ENCODE measurements around the gene WDR70. TPM values are rescaled to one million over a fixed set of nuclear protein-coding genes. Genes with fewer than 3 reads are reported as not detected.

Gene WDR70
- total and polyA plus RNA-seq, 2 of the 8 experiments (the other 6 are each of a cell fraction or from before 2014, with no cell fraction given) = 10.6 to 37.4 TPM

DNA sequence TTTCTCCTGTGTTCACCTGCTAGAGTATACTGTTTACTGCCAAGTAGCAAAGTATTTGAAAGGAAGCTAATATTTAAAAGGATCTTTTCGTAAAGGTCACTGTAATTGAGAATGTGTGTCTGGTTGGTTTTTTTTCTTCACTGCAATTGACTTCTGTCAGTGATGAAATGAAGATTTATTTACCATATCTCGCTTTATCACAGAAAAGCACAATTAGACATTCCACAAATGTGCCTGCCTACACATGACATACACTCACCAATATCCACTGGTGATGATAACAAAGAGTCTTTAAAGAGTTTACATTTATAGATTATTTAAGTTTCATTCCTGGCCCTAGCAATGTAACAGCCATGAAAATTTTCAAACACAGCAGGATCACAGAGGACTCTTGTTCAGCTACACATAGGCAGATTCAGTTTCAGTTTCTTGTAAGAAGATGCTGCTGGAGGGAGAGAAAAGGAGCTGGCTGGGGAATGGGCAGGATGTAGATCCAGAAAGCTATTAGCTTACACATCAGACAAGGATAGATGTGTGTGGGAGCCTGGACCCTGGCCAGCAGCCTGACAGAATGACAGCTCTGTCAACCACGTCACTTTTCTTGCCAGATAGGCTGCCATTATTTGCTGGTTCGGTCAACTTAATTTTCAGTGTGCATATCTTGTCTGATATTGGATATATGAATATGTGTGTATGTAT is 356.7 kb downstream of the WDR70 start:
- H3K14ac ChIP-seq (ENCODE audit: insufficient read length) = no peak overlapping the region
- H3K9me3 ChIP-seq (ENCODE audit: insufficient read depth in 2 of 2, low read depth in 1 of 2, low read length in 1 of 2) = no peaks in the 10 kb centered on the region
- H2BK20ac ChIP-seq (ENCODE audit: low read length) = no peak overlapping the region
- no peaks in the 10 kb centered on the region for H3K23me2 ChIP-seq (ENCODE audit: low read depth, low read length)
- no peak overlapping the region for H3K4me2 ChIP-seq (ENCODE audit: insufficient read depth in 1 of 2, low read depth in 2 of 2, low read length in 2 of 2)
- no peak for FAIRE-seq
- H2BK15ac ChIP-seq (ENCODE audit: low read length) = no peak overlapping the region
- H4K5ac ChIP-seq (ENCODE audit: insufficient read length, low read depth, low read length) = no peak overlapping the region
- H3K4me1 ChIP-seq (replicated peaks in 1 of 4; ENCODE audit: control insufficient read depth in 3 of 4, insufficient read depth in 4 of 4, low read length in 3 of 4) = no peaks in the 10 kb centered on the region
- H2BK5ac ChIP-seq (ENCODE audit: low read depth, low read length) = no peak overlapping the region
- no peaks in the 10 kb centered on the region for H3K79me2 ChIP-seq (ENCODE audit: control insufficient read depth in 1 of 2, insufficient read depth in 2 of 2, low read length in 2 of 2)
- H3K23ac ChIP-seq (ENCODE audit: insufficient read length) = no peak overlapping the region
- no peak overlapping the region for H4K8ac ChIP-seq (ENCODE audit: extremely low read depth, insufficient read depth, low read length)
- no peak overlapping the region for H2BK12ac ChIP-seq (ENCODE audit: low read depth, low read length)
- no peak overlapping the region for H4K91ac ChIP-seq (replicated peaks; ENCODE audit: insufficient read length, low read length)
- no peaks in the 10 kb centered on the region for H3K36me3 ChIP-seq (ENCODE audit: control insufficient read depth in 2 of 4, insufficient read depth in 4 of 4, low read length in 3 of 4)
- H3K79me1 ChIP-seq (ENCODE audit: low read depth, low read length) = no peaks in the 10 kb centered on the region
- H3K56ac ChIP-seq (replicated peaks; ENCODE audit: insufficient read length, low read depth, low read length) = no peak overlapping the region
- no peaks in the 10 kb centered on the region for H4K20me1 ChIP-seq (replicated peaks in 1 of 2; ENCODE audit: control insufficient read depth in 1 of 2, insufficient read depth in 2 of 2, low read length in 2 of 2)
- no peak overlapping the region for H3K18ac ChIP-seq (ENCODE audit: extremely low read depth, low read length)
- no peak for DNase-seq (ENCODE audit: low read depth in 1 of 2, low spot score in 2 of 2)
- CTCF ChIA-PET (ENCODE audit: partially characterized antibody) = interaction anchor here (0.6 to 15.5 kb wide), 2 partner anchors 11 to 296 kb away, joined by 3 to 113 read pairs; no protein-coding TSS in a partner anchor
- H2AFZ ChIP-seq (ENCODE audit: low read length) = no peak overlapping the region
- no peak overlapping the region for H2AK5ac ChIP-seq (ENCODE audit: low read depth, low read length)
- H3K4me3 ChIP-seq (ENCODE audit: extremely low read depth in 1 of 4, insufficient read depth in 2 of 4, low read depth in 3 of 4, low read length in 4 of 4) = no peak overlapping the region
- no peaks in the 10 kb centered on the region for H3K27me3 ChIP-seq (replicated peaks in 1 of 4; ENCODE audit: control insufficient read depth in 3 of 4, extremely low read depth in 1 of 4, insufficient read depth in 3 of 4, low read length in 3 of 4)
- no peak overlapping the region for H2BK120ac ChIP-seq (replicated peaks; ENCODE audit: low read depth, low read length)
- 74% methylated on average over 4 of the region's 4 CpGs; no CpG with 5 or more reads in 1 of the 2 experiments for WGBS, 2 experiments (ENCODE audit: extremely low coverage in 1 of 2, insufficient coverage in 1 of 2, insufficient read length in 1 of 2, insufficient replicate concordance in 2 of 2, low coverage in 1 of 2, low lambda C conversion rate in 2 of 2, missing lambda C conversion rate in 1 of 2)
- H3K27ac ChIP-seq (ENCODE audit: low read depth, low read length) = no peak overlapping the region
- POLR2A ChIA-PET (ENCODE audit: partially characterized antibody) = no interaction called here
- H3K4ac ChIP-seq (replicated peaks; ENCODE audit: insufficient read length, low read depth, low read length) = no peak overlapping the region
- H3K9ac ChIP-seq (replicated peaks in 1 of 4; ENCODE audit: extremely low read depth in 1 of 4, low read depth in 3 of 4, low read length in 3 of 4) = no peak overlapping the region
- TF ChIP-seq TBP (IDR thresholded peaks at IDR 0.05; ENCODE audit: low read depth, low read length) (no peak), RNF2 (IDR thresholded peaks at IDR 0.05; ENCODE audit: borderline replicate concordance, low read depth, low read length, missing control alignments, poor library complexity, severe bottlenecking) (no peak), RXRA (IDR thresholded peaks at IDR 0.05; ENCODE audit: insufficient read depth, low read depth, low read length) (no peak), CEBPB (IDR thresholded peaks at IDR 0.05; ENCODE audit: low read depth, low read length) (no peak), BACH1 (IDR thresholded peaks at IDR 0.05; ENCODE audit: low read length) (no peak), EGR1 (IDR thresholded peaks at IDR 0.05; ENCODE audit: borderline replicate concordance, low read depth, low read length) (no peak), CTCF (IDR thresholded peaks at IDR 0.05; ENCODE audit: control extremely low read depth in 1 of 3, insufficient read depth in 1 of 3, low read depth in 1 of 3, low read length in 3 of 3) (no peak), CTBP2 (IDR thresholded peaks at IDR 0.05; ENCODE audit: borderline replicate concordance, insufficient read depth, insufficient read length, low read length) (no peak), EZH2 (IDR thresholded peaks at IDR 0.05; ENCODE audit: low read depth, low read length, severe bottlenecking) (no peak), PHF8 (conservative IDR thresholded peaks at IDR 0.05; ENCODE audit: low read depth, low read length) (no peak)
